Fibroblast of the conjunctiva (primary cell): ENCODE data around the gene GABARAP.

Experiments
- DNase-seq: peaks from one replicate; pipeline ENCODE4 v3.0.0-alpha.2; 2010; ENCODE audit warnings: low read depth

GABARAP gene

DNA sequence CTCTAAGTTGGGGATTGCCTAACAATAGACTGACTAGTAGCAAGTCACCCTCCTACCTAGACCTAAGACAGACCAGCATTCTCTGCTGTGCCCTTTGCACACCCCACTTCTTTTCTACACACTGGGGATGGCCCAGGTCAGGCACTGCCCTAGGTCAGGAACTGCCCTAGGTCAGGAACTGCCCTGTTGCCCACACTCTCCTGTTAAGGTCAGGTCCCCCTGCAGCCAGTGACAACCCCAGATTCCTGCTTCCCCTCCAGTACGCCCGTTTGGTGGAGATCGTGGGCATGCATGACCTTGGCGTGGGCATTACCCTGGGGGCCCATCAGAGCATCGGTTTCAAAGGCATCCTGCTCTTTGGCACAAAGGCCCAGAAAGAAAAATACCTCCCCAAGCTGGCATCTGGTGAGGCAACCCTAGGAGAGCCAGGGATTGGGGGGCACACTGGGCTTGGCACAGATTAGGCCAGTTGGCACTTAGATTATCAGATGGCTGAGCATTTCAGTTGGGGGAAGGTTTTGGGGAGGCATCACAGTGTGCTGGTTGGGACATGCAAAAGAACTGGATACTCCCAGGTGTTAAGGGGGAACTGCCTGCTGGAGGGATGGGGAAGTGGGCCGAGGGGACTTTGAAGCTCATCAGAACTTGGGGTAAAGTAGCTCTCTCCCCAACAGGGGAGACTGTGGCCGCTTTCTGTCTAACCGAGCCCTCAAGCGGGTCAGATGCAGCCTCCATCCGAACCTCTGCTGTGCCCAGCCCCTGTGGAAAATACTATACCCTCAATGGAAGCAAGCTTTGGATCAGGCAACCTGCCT lies 20.8 kb downstream of the GABARAP start:
- DNase-seq: no peak

DNA sequence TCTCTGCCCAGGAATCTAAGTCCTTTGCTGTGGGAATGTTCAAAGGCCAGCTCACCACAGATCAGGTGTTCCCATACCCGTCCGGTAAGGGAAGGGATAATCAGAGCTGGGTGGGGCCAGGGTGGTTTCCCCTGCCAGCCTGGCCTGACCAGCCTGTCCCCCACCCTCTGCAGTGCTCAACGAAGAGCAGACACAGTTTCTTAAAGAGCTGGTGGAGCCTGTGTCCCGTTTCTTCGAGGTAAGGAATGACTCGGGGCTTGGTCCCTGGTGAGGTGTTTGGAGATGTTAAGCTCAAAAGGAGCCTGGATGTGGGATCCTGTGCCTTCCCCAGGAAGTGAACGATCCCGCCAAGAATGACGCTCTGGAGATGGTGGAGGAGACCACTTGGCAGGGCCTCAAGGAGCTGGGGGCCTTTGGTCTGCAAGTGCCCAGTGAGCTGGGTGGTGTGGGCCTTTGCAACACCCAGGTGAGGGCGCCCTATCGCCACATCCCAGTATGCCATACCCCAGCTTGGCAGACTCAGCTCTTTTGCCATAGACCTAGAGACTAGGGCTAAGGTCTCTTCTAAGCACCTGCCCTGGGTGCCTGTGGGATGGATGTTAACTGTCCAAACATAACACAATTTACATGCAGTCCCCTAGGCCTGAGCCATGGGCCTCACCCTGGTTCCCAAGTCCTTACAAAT lies 21.5 kb downstream of the GABARAP start:
- peak; percentile 46 for DNase-seq

DNA sequence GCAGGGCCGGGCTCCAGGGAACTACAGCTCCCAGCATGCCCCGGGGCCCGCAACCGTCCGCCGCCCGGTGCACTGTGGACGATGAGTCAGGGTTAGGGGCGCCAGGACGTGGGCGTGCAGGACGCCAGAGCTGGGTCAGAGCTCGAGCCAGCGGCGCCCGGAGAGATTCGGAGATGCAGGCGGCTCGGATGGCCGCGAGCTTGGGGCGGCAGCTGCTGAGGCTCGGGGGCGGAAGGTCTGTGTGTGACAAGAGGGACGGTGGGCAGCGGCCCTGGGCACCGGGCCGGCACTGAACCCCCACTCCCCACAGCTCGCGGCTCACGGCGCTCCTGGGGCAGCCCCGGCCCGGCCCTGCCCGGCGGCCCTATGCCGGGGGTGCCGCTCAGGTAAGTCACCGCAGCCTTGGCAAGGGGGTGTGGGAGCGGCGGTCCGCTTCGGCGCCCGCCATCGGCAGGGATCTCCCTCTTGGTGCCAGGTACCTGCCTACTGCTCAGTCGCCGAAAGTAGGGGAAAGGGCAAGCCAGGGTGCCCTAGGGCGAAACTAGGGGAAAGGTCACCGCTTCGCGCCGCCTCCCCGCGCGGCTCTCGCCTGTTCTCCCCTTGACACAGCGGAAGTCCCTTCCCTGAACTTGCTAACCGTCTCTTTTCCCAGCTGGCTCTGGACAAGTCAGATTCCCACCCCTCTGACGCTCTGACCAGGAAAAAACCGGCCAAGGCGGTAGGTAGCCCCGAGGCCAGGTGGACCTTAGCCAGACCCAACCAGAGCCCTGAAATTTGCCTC lies 22.2 kb downstream of the GABARAP start, which contains the start of the genes ACADVL and DLG4:
ACADVL (plus strand) TSS at position 127 of the 781 bp plus-strand sequence; CDS start at position 174, 47 bp downstream.
DLG4 (minus strand) TSS at position 25 of the 781 bp plus-strand sequence.
- peak; percentile 85 for DNase-seq

DNA sequence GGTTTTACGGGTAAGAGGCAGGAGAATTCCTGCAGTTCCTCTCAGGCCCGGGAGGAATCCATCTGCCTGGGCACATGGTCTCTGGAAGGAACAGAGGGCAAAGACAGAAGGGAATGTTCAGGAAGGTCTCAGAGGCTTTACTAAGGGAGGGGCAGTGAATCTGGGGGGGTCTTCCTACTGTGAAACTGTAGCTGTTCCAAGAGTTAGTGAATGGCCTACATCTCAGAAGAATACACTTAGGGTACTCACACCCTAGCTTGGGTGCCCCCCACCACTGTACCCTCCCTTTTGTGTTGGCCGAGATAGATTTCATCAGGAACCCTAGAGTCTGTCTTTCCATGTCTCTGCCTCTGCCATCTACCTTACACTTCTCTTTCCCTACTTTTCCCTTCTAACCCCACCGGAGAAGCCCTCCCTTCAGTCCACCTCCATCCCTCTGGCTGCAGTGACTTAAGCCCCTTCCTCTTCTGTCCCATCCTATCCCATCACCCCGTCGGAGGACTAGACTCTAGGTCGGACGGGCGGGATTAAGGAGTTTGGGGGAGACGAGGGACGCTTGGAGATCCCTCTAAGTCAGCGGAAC lies 22.9 kb downstream of the GABARAP start:
- no peak for DNase-seq

DNA sequence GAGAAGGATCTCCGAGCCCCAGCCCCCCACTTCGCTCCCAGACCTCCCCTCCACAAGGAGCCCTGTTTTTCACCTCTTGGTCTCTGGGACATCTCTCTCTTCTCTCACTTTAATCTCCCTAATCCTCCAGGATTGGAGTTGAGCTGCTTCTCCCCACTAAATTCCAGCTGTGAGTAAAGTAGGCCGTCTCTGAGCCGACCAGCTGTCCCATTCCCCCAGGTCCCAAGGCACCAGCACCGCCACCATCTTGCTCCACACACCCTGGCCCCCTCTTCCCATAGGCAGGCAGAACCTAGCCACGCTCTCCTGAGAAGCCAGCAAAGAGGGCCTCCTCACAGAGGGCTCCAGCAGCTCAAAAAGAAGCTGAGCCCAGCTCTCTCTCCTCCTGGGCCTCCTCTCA lies 23.5 kb downstream of the GABARAP start:
- no peak for DNase-seq

DNA sequence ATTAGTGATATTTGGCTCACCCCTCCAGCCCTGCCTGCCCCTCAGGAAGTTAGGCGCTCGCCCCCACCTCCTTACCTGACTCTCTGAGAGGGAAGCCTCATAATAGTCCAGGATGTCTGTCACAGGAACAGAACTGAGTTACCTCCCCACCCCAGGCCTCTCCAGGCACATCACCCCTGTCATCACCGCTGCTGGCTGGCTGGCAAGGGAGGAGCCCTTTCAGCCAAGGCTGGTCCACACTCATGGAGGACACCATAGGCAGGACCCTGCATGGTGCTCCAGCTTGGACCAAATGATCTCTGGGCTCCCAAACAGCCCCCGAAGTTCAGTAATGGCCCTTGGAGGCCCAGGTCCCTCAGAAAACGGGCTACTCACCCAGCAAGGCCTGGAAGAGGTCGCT lies 24.1 kb downstream of the GABARAP start:
- no peak for DNase-seq

DNA sequence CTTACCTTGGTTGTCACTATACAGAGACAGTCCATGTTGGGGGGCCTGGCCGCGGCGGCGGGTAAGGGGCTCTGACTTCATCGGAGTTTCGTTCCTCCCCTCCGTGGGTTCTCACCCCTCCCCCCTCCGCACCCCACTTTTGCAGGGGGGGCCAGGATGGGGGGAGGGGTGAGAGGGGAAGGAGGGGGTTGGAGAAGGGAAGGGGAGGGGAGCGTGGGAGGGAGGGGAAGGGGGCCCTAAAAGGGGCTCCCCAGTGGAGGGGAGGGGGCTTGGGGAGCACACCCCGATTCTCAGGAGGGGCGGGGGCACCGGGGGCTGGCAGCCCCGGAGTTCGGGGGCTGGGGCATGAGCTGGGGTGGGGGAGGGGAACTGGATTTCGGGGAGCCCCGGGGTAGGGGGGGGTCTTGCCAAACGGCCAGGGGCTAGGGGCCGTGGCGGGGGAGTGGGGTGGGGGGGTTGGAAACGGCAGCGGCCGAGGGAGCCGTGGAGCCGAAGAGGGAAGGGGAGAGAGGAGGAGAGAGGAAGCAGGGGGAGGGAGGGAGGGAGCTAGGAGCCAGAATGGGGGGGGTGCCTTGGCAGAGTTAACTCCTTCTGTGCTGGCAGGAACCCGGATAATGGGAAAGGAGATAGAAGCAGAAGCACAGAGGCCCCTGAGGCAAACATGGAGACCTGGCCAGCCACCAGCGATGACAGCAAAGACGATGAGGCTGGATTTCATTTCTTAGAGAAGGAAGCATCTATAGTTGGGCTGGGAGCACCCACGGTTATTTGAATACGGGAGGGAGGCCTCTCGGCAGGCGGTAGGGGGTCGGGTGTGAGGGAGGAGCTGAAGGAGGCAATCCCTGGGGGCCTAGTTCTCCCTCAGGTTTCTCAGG lies 24.9 kb downstream of the GABARAP start:
- peak; percentile 72 for DNase-seq

DNA sequence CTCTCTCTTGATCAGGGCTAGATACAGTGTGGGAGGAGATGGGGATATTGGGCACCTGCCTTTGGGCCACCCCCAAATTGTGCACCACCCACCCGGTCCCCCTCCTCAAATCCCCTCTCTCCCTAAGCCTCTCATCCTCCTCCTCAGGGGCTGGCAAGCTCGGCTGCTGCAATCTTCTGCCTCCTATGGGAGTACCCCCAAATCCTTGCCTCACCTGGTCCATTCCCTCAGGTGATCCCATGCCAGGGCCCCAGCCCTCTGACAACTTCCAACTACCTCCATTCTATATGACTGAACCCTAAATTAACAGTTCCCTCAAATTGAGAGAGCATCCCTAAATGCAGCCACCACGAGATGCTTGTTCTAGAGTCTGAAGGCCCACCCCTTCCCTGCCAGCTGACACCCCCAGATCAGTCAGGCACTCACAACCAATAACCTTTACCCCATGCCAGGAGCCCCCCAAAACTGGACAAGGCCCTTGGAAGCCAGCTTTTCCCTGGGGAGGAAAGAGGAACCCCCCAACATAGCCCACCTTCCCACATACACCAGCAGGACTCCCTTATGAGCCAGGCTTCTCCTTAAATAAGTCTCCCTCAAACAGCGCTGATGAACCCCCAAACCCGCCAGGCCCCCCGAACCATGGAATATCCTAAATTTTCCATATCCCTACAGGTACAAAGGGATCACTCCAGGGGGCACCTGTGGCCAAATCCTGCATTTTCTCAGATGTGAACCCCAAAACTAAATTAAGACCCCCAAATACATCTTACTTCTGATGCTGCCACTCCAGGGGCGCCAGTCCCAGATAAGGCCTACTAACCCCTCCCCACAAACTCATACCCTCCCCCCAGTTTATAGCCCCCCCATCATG lies 25.8 kb downstream of the GABARAP start:
- no peak for DNase-seq

DNA sequence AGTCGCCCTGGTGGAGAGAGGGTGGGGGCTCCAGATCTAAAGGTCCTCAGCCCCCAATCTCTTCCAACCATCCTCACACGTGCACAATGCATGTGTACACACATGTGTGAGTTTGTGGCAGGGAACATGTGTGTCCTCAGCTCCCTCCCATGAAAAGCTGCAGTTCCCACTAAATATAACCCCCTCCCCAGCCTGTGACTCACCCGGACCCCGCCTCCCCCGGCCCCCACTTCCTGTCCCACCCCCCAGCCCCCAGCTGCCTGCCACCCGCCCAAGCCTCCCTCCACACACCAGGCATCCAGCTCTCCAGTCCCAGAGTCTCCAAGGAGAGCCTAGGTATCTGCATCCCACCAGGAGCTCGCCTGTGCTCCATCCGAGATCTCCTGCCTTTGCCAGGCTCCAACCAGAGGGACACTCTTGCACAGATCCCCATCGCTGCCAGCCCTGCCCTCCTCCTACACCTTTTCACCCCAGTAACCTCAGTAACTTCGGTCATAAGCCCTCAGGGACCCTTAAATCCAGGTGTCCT lies 26.5 kb downstream of the GABARAP start:
- no peak for DNase-seq

DNA sequence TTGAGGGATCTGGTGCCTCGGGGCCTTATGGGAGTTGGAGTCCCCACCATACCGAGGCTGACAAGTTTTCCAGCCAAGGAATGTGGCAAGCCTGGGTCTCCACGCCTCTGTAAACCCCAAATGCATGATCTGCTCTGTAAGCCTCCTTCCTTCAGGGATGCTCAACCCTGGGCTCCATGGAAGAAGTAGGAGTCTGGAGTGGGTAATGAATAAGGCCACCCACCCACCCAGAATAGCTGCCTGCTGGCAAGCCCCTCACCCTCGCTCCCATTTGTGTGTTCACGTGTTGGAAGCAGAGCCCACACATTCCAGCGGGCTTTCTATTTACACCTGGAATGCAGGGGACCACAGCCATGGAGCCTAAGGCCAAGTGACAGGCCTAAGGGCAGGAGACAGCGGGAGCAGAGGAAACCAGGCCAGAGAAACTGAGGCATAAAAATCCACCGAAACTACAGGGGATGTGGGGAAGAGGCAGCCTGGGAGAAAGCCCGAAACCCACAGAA lies 27.1 kb downstream of the GABARAP start:
- DNase-seq: no peak

DNA sequence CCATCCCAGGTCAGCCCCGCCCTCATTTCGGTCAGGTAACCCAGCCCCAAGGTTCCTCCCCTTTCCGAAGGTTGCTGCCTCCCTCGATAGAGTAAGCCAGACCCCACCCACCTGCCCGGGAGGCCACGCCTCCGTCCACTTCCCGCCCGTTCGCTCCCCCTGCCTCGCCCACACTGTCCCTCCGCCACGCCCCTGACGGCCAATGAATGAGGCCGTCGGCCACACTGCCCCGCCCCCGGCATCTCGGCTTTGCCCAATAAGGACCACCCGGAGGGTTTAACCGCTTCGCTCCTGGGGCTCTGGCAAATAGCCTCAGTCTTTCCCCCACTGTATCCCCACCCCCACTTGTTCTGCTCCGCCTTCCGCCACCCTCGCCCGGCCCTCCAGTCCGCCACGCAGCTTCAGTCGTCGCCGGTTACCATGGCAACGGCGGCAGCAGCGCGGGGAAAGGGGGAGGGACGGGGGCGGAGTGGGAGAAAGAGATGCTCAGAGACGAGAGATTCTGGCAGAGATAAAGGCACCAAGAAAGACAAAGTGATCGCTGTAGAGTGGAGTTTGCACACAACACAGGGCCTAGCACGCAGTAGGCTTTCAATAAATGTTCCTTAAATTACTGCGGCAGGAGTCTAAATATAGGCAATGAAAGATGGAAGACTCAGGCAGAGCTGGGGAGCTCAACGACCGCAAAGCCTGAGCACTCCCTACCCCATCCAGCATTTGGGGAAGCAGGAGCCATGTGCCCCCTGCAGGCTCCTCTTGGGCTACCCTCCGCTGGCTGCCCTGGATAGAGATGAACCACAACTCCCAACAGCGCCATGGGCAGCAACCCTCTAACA lies 27.7 kb downstream of the GABARAP start:
- peak; percentile 96 for DNase-seq

DNA sequence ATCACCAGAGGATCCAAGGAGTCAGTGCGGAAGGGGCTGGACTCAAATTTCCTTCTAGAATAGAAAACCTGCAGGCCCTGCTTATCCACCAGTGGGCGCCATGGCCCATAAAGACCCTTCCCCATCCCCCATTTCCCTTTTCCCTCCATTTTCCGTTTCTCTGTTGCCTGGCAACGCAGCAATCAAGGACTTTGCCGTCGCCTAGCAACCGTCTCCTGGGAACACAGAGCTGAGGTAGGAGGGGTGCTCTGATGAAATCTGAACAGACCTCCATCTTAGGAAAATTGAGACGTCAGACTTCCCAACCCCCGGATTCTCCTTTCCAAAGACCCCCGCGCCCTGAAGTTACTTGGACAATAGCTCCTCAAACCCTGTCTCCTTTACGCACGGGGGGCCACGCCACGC lies 28.4 kb downstream of the GABARAP start:
- DNase-seq: peak; percentile 86

DNA sequence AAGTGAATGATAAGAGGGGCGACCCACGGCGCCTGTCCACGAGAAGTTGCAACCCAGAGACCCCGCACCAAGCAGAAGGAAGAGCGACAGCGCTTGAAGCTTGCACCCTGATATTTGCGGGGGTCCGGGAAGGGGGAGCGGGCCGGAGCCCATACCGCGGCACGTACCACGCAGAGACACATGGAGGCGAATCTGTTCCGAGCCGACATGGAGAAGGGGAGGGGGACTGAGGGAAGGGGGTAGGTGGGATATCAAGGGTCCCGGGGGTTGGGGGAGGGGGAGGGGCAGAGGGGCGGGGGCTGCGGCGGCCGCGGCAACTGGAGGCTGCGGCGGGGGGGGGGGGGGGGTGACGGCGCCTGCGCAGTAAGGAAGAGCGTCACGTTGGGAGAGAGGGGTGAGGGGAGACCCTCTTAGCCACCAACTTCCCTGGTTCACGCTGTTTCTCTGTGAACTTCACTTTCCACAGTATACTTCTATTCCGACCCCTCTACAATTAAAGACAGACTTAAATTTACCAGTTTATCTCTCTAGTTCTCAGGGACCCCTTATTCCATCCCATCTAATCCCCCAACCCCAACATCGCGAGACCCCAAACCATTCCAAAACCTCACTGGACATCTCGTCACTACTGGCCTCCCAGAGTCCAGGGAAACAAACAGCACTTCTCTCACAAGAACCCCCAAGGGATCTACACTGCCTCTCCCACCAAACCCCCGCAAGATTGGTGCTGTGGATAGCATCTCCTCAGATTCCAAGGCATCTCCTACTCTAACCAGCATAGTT lies 30.6 kb downstream of the GABARAP start:
- DNase-seq: no peak

DNA sequence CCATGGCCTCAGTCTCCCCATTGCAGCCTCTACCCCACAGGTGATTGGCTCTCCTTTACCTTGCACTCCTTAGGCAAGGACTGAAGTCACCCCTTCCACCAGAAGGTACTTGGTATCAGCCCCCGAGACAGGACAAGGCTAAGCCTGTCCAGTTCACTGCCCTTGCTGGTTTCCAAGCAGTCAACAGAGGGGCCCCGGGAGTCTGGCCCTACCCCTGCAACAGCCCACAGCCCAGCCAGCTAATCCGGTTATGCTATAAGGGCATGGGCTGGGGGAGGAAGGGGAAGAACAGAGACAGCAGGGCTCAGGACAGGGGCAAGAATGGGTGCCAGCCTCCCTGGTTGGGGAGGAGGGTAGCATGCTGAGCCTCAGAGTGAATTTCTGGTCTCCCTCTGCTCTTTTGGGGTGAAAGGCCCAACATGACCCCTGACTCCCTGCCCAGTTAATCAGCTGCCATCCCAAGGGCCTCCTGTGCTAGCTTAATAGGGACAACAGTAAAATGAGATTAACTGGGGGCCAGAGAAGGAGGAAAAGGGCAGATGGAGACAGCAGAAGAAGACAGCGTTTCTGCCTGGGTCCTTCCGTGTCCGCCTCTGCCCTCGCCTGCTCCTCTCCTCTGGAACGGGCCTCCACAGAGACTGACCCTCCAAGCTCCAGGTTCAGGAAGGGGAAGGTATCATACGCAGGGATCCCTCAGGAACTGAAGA lies 33.3 kb downstream of the GABARAP start:
- DNase-seq: no peak

DNA sequence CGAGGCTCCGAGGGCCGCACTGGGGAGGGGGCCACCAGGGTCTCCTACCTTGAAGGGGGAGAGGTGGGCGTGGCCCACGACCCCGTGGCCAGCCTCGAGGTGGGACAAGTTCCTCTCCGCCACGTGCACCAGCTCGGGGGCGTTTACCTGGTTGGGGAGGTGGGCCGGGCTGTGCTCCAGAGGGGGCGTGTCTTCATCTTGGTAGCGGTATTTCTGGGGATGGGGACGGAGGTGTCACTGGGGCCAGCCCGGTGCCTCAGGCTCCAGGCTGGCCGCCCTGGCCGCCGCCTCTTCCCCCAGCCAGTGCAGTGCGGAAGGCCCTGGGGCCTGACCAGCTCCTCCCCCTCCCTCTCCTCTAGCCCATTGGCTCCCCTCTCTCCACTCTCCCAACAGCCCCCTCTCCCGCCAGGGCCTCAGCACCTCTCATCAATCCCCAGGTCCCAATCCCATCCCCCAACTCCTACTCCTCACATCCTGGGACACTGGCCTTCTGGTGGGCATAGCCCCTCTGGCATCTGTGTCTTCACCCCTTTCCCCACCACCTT lies 34.1 kb downstream of the GABARAP start:
- no peak for DNase-seq

DNA sequence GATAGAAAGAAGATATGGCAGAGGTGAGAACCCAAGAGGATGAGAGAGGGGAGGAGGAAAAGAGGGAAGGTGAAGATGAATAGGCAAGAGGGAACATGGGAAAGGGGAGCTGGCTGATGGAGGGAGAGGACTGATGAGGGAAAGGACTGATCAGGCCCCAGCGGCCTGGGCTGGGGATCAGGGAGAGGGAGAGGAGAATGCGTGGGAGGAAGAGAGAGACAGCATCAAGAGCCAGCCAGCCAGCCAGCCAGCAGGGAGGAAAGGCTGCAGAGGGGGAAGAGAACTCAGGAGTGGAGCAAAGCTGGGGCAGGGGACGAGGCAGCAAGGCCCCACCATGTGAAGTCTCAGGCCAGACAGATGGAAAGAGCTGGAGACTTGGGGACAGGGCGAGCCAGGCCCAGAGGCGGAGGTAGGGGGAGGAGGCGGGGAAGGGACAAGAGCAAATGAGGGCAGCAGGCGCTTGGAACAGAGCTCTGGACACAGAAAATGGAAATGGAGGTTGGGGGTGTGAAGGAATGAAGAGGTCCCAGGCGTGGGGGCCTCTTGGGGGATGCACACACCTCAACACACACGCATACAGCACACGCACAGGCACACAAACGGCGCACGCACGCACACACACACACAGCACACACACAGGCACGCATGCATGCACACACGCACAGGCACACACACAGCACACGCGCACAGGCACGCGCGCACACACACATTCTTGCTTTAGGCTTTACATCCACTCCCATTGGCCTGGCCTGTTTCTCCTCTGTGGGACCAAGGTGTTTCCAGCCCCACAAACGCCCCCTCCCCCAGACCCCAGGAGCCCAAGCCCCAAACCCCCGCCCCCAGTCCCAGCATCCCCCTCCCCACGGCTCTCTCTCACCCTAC lies 34.9 kb downstream of the GABARAP start:
- no peak for DNase-seq
